ENCODE results near the gene UGT1A1.

UGT1A1 gene

DNA sequence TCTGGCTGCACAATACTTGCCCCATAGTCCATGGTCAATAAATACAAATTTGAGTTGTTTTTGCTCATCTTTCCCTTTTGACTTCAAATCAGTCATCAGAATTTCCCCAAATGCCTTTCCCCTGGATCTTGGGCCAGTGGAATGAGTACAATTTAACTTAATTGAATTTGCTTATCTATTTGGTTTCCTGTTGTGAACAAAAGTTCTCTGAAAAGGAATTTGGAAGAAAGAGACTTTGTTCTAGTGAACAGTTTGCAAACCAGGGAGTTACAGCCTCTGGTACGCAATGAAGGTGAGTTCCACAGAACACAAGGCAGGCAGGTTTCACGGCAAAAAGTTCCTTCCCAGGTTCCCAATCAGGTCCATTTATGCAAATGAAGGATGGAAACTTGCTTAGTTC is 1.2 kb upstream of the UGT1A1 start:
- no peak for DNase-seq

- no peak for DNase-seq
Measured at GRCh38 chr2:233761040-233761769, 1.1 kb downstream of the UGT1A1 start.

DNA sequence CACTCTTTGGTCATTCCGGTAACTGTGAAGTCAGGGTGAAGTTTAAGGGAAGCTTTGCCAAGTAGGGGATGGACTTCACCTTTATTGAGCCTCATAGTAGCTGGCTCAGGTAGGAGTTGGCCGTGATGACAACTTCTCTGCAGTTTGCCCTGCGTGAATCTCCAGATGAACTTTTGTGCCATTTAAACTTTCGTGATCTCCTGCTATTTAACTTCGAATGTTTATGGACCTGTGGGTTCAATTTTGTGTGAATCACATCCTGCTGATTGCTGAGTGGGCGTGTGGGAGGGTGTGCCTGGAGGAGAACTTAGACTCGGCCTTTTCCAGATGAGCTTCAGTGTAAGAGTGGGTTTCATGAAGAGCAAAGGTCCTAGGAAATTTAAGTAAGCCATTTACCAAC is 4.2 kb downstream of the UGT1A1 start:
- no peak for DNase-seq

DNA sequence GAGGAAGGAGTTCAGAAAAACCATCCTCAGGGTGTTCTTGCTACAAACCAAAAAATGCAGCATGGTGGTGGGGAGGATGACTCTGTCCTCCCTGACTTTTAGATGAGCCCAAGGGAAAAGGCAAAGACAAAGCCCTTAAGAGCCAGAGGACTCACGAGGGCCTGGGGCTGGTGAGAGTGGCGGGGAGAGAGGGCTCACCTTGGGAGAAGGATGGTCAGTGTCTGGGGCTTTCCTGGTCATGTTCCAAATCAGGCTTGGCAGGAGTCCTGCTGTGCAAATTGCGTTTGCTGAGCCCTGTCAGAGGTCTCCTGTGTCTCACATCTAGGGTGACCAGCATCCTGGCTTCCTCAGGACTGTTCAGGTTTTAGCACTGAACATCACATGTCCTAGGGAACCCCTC is 4.7 kb downstream of the UGT1A1 start:
- no peak for DNase-seq

DNA sequence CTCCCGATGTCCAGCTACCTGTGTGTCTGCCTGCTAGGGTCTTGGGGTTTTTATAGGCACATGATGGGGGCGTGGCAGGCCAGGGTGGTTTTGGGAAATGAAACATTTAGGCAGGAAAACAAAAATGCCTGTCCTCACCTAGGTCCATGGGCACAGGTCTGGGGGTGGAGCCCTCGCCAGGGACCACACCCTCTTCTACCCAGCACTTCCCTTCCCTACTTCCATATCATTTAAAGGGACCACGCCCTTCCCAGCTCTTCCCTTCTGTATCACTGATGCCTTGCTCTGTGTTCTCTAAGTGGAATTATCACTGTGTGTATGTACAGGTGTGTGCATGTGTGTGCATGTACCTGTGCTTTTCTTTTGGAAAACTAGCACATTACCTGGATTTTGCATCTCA is 6.3 kb downstream of the UGT1A1 start:
- DNase-seq, result no peak

- no peak for DNase-seq
Measured at GRCh38 chr2:233768076-233768475, 8.0 kb downstream of the UGT1A1 start.

- DNase-seq, result no peak
Measured at GRCh38 chr2:233769260-233769659, 9.2 kb downstream of the UGT1A1 start.

- no peak for DNase-seq
Measured at GRCh38 chr2:233772153-233772552, 12.1 kb downstream of the UGT1A1 start.

- DNase-seq, result no peak
Measured at GRCh38 chr2:233772583-233772982, 12.5 kb downstream of the UGT1A1 start.

GRCh38 chr2:233773854-233774253 is 13.8 kb downstream of the UGT1A1 start:
- no peak for DNase-seq

GRCh38 chr2:233775414-233775813 is 15.3 kb downstream of the UGT1A1 start:
- no peak for DNase-seq

- no peak for DNase-seq
Measured at GRCh38 chr2:233778030-233778429, 18.0 kb downstream of the UGT1A1 start, which contains the start of gene MROH2A. Gene MROH2A (plus strand): TSS chr2:233778330. CDS start chr2:233779359, 1,029 bp downstream.

- DNase-seq, result no peak
Measured at GRCh38 chr2:233779722-233780121, 19.7 kb downstream of the UGT1A1 start.

- DNase-seq, result no peak
Measured at GRCh38 chr2:233780771-233781170, 20.7 kb downstream of the UGT1A1 start.

DNA sequence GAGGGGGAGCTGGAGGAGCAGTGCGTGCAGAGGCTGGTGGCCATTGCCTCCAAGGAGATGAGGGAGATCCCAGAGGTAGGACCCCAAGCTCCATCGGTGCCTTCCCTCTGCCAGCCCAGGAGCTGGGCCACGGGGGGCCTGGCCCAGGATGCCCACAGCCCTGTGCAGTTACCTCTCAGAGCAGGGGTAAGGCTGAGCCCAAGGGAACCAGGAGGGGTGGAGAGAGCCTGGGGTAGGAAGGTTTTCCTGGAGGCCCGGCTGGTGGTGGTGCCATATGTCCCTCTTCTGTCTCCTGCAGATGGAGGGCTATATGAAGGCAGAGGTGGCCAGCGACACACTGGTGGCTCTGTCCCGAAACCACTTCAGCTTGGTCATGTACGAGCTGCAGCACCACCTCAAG is 29.5 kb downstream of the UGT1A1 start:
- DNase-seq, result no peak

DNA sequence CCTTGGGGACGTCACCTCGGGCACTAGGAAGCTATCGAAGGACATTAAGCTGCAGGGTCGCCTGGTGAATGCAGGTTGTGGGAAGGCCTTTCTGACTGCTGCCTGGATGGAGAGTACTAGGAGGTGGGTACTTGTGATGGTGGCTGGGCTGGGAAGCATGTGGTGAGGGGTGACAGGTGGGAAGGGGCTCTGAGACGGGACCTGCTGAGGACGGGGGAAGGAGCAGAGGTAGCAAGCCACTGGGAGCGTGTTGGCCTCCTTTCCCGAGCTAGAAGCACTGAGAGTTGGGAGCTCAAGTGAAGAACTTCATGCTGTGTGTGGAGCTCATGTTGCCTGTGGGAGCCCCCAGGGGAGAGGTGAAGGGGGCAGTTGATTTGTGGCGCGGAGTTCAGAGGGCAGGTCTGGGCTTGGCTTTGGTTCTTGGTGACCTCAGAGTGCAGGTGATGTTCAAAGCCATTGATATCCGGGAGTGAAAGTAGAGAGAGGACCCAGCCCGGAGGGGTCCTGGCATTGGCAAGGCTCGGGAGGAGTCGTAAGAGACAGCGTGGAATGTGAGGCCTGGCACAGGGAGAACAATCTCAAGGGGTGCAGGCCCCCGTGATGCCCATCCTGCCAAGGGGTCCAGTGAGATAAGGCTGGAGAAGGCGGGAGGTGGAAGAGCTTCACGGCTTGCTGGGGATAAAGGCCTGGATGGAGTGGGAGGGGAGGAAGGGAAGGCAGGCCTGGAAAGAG is 31.2 kb downstream of the UGT1A1 start:
- DNase-seq, result no peak

- DNase-seq, result no peak
Measured at GRCh38 chr2:233791883-233792329, 31.8 kb downstream of the UGT1A1 start.

DNA sequence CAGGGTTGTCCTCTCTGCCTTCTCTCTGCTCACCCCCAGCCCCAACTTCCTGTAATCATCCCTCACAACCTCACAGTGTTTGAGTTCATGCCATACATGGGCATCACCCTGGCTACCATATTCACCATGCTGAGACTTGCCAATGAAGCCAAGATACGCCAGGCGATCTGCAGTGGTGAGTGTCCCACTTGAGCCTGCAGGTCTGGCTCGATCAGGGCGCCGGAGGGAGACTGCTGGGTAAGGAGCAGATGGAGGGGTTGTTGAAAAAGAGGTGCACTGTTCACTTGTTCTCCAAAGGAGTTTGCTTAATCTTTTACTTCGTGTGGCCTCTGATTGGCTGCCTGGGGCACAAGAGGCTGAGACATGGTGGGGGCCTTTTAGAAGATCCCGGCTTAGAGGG is 32.6 kb downstream of the UGT1A1 start:
- DNase-seq, result no peak

- DNase-seq, result no peak
Measured at GRCh38 chr2:233793465-233794127, 33.5 kb downstream of the UGT1A1 start.

DNA sequence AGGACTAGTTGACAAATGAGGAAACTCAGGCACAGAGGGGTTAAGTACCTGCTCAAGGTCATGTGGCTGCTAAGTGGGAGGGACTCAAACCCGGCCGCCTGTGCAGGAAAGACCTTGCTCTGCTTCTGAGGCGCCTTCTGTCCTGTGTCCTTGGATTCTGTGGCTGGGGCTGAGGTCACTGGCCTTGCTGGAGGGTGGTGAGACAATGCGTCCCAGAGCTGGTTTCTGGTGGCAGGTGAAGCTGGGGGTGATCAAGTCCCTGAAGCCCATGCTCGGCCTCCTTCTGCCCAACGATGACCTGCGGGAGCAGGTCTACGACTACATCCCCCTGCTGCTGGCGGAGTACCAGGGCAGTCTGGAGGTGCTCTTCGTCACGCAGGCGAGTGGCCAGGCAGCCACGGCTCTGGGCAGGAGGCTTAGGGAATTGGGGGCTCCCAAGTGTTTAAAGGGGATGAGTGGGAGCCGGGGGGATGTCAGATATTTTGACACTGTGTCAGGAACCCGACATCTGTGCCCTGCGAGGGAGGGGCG is 34.1 kb downstream of the UGT1A1 start:
- no peak for DNase-seq

DNA sequence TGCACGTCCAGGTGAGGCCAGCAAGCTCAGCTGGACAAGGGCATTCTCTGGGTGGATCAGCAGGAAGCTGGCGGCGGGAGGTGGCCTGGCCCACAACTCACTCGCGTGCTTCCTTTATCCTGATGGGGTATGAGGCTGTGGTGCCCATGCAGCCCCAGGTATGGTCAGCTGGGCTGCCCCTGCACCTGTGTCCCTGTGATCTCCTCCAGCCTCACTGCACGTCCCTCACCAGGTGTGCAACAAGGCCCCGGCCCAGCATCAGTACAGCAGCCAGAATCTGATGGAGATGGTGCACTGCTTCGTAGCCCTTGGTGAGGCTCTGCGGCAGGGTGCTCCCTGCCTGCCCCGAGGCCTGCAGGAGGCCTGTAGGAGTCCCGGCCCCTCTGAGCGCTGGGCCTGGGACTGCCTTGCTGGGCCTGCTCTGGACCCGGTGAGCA is 35.7 kb downstream of the UGT1A1 start:
- DNase-seq, result no peak

DNA sequence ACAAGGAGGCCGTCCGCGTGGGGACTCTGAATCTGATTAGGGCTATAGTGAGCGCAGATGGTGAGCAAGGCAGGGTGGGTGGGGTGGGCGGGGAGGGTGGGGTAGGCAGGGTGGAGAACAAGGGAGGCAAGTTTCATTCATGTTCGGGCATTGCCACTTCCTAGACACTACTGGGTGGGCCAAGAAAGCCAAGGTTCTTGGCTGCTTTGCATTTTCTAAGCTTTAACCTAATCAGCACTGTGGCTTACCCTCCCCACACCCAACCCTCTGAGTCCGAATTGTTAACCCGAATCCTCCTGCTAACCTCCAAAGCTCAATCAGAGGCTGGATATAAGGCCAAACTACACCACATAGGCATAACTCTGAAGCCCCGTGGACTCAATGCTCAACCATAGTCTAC is 36.2 kb downstream of the UGT1A1 start:
- DNase-seq, result no peak

DNA sequence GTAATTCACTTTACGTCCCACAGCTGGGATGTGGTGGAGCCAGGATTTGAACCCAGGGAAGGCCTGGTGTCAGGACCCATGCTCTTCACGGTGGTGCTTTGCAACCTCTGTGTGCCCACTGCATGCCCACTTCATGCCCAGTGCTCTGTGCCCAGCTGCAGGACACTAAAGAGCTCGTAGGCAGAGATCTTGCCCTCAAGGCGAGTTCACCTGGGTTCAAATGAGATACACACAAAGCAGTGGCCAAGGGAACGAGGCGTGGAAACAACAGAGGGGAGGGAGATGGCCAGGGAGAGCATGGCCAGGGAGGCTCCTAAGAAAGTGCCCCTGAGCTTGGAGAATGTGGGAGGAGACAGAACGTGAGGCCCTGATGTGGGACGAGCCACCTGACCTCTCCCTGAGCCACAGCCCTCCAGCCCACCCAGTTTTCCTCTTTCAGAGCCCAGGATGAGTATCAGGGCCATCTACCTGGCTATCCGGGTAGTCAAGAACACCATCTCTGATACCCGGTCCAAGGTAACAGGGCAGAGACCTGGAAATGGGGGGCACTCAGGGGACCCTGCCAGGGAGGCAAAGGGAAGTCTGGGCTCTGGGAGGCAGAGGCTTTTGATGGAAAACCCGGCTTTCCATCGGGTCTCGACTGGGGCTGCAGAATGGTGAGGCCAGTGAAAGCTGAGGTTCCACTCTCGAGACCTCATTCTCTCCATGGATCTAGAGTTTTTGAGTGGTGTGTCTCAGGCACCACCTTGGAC is 38.4 kb downstream of the UGT1A1 start:
- DNase-seq, result no peak
